H1 (cell line): Measurements from ENCODE around the gene C1QA. TPM values are rescaled to one million over a fixed set of nuclear protein-coding genes. Genes with fewer than 3 reads are reported as not detected.

ENCODE experiments used
- CTCF ChIP-seq, 3 experiments: IDR thresholded peaks; 1 replicate in 2 of 3; 2 replicates in 1 of 3; pipeline versions ENCODE4 v1.5.1 to v1.6.1; 2011; ENCODE audit warnings: low read length in 3 of 3, mild to moderate bottlenecking in 3 of 3, inconsistent platforms in 2 of 3, low read depth in 1 of 3, moderate library complexity in 1 of 3; ENCODE audit not compliant: insufficient read depth in 1 of 3; ENCODE audit errors: control extremely low read depth in 1 of 3
- MAFK ChIP-seq: IDR thresholded peaks from 2 replicates; pipeline ENCODE4 v1.6.1; 2012; ENCODE audit warnings: low read depth, mild to moderate bottlenecking, improper control_type of control experiment, low read length
- NANOG ChIP-seq: IDR thresholded peaks from 2 replicates; pipeline ENCODE4 v1.6.1; 2011; ENCODE audit warnings: low read length, low read depth, mild to moderate bottlenecking, inconsistent platforms; ENCODE audit not compliant: insufficient read depth, poor library complexity, severe bottlenecking
- RFX5 ChIP-seq: IDR thresholded peaks from 2 replicates; pipeline ENCODE4 v1.6.1; 2011; ENCODE audit warnings: low read depth, low read length, improper control_type of control experiment, borderline replicate concordance
- RXRA ChIP-seq: IDR thresholded peaks from 2 replicates; pipeline ENCODE4 v1.6.1; 2011; ENCODE audit warnings: low read depth, mild to moderate bottlenecking, low read length, moderate library complexity; ENCODE audit not compliant: insufficient read depth
- SIN3A ChIP-seq, 2 experiments: IDR thresholded peaks in 1 of 2; conservative IDR thresholded peaks in 1 of 2; 2 replicates each; pipeline ENCODE4 v1.6.1; 2011 to 2012; ENCODE audit warnings: low read length in 2 of 2, improper control_type of control experiment in 1 of 2, low read depth in 1 of 2, mild to moderate bottlenecking in 1 of 2
- SP2 ChIP-seq: IDR thresholded peaks from 2 replicates; pipeline ENCODE4 v1.6.1; 2012; ENCODE audit warnings: mild to moderate bottlenecking, low read length, inconsistent platforms
- TAF7 ChIP-seq: optimal IDR thresholded peaks from 2 replicates; pipeline ENCODE3; 2011; ENCODE audit warnings: low read depth, mild to moderate bottlenecking, inconsistent platforms, low read length, moderate library complexity, borderline replicate concordance
- polyA plus RNA-seq, 7 experiments: library from polyadenylated mRNA; depleted of rRNA in 3 of 7; stranded (reverse) in 5 of 7; unstranded in 2 of 7; fragments of >200 nt in 5 of 7; fragments of 200-250 nt in 2 of 7; gene quantifications; 1 replicate in 5 of 7; 2 replicates in 1 of 7; 4 replicates in 1 of 7; pipeline versions ENCODE4 v1.2.1 to v1.2.3, GENCODE V29; 2011 to 2013; ENCODE audit warnings: missing spikeins in 2 of 7, mixed read lengths in 2 of 7
- total RNA-seq: library from RNA; stranded (reverse); fragmentation: NEBNext Ultra II Directional; extraction: Animal tissue kit (Norgen Biotek cat#: 25700); gene quantifications from 2 replicates; pipeline ENCODE4 v1.2.1, GENCODE V29; 2021
- TF ChIP-seq, protein P1 (sequence below): fragments of 300-600 bp; sonication (generic); IDR thresholded peaks from 2 replicates; pipeline ENCODE4 v1.7.1; 2012; ENCODE audit warnings: low read length, moderate library complexity, mild to moderate bottlenecking, inconsistent platforms; ENCODE audit not compliant: insufficient replicate concordance

The C1QA gene
- total and polyA plus RNA-seq, 2 of the 8 experiments (the other 6 are each of a cell fraction or from before 2014, with no cell fraction given) = not detected

DNA sequence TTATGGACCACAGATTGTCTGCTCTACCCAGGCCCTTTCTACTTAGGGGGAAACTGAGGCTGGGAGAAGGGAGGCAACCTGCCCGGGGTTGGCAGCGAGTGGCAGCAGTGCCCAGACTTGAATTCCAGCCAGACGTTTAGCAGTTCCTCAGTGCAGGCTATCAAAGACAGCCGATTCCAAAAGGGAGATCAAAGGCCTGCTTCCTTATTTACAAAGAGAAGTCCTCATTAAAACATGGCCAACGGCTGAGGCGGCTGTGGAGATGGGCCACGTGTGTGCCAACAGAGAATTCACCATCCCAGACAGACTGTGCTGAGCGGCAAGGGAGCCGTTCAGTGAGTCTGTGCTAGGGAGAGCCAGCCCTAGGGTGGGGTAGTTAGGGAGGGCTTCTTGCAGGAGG is 44.3 kb downstream of the C1QA start (continued):
- TF ChIP-seq, protein P1, sequence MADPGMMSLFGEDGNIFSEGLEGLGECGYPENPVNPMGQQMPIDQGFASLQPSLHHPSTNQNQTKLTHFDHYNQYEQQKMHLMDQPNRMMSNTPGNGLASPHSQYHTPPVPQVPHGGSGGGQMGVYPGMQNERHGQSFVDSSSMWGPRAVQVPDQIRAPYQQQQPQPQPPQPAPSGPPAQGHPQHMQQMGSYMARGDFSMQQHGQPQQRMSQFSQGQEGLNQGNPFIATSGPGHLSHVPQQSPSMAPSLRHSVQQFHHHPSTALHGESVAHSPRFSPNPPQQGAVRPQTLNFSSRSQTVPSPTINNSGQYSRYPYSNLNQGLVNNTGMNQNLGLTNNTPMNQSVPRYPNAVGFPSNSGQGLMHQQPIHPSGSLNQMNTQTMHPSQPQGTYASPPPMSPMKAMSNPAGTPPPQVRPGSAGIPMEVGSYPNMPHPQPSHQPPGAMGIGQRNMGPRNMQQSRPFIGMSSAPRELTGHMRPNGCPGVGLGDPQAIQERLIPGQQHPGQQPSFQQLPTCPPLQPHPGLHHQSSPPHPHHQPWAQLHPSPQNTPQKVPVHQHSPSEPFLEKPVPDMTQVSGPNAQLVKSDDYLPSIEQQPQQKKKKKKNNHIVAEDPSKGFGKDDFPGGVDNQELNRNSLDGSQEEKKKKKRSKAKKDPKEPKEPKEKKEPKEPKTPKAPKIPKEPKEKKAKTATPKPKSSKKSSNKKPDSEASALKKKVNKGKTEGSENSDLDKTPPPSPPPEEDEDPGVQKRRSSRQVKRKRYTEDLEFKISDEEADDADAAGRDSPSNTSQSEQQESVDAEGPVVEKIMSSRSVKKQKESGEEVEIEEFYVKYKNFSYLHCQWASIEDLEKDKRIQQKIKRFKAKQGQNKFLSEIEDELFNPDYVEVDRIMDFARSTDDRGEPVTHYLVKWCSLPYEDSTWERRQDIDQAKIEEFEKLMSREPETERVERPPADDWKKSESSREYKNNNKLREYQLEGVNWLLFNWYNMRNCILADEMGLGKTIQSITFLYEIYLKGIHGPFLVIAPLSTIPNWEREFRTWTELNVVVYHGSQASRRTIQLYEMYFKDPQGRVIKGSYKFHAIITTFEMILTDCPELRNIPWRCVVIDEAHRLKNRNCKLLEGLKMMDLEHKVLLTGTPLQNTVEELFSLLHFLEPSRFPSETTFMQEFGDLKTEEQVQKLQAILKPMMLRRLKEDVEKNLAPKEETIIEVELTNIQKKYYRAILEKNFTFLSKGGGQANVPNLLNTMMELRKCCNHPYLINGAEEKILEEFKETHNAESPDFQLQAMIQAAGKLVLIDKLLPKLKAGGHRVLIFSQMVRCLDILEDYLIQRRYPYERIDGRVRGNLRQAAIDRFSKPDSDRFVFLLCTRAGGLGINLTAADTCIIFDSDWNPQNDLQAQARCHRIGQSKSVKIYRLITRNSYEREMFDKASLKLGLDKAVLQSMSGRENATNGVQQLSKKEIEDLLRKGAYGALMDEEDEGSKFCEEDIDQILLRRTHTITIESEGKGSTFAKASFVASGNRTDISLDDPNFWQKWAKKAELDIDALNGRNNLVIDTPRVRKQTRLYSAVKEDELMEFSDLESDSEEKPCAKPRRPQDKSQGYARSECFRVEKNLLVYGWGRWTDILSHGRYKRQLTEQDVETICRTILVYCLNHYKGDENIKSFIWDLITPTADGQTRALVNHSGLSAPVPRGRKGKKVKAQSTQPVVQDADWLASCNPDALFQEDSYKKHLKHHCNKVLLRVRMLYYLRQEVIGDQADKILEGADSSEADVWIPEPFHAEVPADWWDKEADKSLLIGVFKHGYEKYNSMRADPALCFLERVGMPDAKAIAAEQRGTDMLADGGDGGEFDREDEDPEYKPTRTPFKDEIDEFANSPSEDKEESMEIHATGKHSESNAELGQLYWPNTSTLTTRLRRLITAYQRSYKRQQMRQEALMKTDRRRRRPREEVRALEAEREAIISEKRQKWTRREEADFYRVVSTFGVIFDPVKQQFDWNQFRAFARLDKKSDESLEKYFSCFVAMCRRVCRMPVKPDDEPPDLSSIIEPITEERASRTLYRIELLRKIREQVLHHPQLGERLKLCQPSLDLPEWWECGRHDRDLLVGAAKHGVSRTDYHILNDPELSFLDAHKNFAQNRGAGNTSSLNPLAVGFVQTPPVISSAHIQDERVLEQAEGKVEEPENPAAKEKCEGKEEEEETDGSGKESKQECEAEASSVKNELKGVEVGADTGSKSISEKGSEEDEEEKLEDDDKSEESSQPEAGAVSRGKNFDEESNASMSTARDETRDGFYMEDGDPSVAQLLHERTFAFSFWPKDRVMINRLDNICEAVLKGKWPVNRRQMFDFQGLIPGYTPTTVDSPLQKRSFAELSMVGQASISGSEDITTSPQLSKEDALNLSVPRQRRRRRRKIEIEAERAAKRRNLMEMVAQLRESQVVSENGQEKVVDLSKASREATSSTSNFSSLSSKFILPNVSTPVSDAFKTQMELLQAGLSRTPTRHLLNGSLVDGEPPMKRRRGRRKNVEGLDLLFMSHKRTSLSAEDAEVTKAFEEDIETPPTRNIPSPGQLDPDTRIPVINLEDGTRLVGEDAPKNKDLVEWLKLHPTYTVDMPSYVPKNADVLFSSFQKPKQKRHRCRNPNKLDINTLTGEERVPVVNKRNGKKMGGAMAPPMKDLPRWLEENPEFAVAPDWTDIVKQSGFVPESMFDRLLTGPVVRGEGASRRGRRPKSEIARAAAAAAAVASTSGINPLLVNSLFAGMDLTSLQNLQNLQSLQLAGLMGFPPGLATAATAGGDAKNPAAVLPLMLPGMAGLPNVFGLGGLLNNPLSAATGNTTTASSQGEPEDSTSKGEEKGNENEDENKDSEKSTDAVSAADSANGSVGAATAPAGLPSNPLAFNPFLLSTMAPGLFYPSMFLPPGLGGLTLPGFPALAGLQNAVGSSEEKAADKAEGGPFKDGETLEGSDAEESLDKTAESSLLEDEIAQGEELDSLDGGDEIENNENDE = no peak
- no peak for TF ChIP-seq SIN3A (conservative IDR thresholded peaks at IDR 0.05 in 1 of 2, IDR thresholded peaks at IDR 0.05 in 1 of 2; ENCODE audit: low read depth in 1 of 2, low read length in 2 of 2)
- no peak for TF ChIP-seq NANOG
- no peak for TF ChIP-seq RXRA
- TF ChIP-seq CTCF (IDR thresholded peaks at IDR 0.05; ENCODE audit: control extremely low read depth in 1 of 3, insufficient read depth in 1 of 3, low read depth in 1 of 3, low read length in 3 of 3) = no peak
- no peak for TF ChIP-seq TAF7
- no peak for TF ChIP-seq MAFK
- TF ChIP-seq SP2 = no peak
- TF ChIP-seq RFX5 = no peak
